GM19468 (cell line): ENCODE data around the gene ZSCAN26.
"Not testable (repeated sequence)": the region's sequence is repeated elsewhere in the genome, so short reads cannot be mapped to it uniquely, and the experiment has no call there.

ENCODE experiments used
- ATAC-seq: cut with Tn5 transposase; IDR thresholded peaks from one replicate; pipeline ENCODE4 v1.9.1; 2021; ENCODE audit warnings: mild to moderate bottlenecking, moderate library complexity, moderate number of reproducible peaks; ENCODE audit not compliant: unreplicated experiment; ENCODE audit errors: extremely low read depth

The ZSCAN26 gene

DNA sequence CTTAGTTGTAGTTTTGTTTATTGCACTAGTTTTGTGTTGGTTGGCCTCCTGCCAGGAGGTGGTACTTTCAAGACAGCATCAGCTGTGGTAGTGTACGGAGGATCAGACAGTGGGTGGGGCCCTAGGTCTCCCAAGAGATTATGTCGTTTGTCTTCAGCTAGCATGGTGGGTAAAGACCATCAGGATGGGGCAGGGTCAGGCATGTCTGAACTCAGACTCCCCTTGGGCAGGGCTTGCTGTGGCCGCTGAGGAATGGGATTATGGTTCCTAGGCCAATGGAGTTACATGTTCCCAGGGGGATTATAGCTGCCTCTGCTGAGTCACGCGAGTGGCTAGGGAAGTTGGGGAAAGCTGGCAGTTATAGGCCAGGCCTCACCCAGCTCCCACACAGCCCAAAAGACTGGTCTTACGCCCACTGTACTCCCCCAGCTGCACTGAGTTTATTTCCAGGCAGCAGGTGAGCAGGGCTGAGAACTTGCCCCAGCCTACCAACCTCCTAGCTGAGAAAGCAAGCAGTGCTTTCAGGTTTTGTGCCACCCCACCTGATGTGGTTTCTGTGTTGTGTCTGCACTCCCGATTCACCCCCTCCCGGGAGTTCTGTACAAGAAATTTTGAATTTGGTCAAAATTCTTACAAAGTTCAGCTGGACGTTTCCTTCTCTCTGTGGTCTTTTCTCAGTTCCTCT lies 44.3 kb downstream of the ZSCAN26 start:
- ATAC-seq, result no peak

DNA sequence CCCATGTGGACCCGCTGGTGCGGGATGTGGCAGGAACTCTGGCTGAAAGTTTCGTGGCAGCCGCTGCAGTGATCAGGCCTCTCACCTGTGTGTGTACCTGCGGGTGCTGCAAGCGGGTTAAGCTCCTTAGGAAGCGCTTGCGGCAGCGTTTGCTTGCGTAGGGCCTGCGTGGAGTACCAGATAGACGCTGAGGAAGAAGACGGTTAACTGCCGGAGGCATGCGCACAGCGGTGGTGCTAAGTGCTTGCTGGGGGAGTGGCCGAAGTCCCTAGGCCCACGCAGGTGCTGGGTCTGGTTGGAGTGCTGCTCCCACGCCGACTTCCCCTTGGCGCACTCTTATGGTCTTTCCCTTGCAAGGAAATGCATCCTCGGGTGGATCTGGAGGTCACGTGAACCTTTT lies 46.0 kb downstream of the ZSCAN26 start:
- no peak for ATAC-seq

DNA sequence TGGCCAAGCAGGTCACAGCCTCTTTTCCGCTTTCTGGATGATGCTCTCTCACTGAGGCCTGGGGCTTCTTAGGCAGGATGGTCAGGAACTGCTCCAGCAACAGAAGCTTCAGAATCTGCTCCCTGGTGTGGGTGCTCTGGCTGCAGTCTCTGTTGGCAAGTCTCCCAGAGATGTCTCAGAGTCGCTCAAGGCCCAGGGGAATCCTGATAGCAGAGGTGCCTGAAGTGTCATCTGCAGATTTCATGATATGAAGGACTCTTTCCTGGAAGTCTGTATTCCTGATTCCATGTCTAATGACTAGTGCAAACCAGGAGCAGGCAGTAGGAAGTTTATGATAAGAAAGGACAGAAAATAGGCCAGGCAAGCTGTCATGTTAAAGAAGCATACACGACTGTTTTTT lies 48.7 kb downstream of the ZSCAN26 start:
- no peak for ATAC-seq

DNA sequence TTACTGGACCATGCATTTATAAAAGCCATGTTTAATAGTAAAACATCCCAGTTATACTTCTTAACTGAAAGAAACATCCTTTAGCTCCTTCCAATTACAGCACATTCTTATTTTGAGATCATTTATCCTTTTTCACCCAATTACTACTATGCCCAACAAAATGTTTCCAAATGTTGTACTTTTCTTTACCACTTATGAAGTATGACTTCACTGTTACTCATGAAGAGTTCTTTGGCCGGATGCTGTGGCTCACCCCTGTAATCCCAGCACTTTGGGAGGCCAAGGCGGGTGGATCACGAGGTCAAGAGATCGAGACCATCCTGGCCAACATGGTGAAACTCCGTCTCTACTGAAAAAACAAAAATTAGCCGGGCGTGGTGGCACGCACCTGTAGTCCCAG lies 50.9 kb downstream of the ZSCAN26 start:
- not testable (repeated sequence) for ATAC-seq

DNA sequence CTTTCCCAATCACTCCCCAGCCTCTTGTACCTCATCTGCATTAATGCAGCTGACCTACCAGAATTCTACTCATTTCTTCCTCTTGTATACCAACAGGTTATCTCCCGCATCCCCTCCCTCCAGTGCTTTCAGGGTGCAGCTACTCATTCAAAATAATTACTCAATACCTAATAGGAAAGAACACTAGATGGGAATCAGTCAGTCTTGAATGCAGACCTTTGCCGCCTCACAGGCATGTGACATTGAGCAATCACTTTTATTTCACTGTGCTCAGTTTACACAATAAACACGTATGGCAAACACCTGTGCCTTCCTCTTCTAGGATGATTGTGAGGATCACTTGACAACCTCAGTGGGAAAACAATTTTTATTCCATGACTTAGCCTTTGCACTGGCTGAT lies 55.7 kb downstream of the ZSCAN26 start:
- no peak for ATAC-seq

DNA sequence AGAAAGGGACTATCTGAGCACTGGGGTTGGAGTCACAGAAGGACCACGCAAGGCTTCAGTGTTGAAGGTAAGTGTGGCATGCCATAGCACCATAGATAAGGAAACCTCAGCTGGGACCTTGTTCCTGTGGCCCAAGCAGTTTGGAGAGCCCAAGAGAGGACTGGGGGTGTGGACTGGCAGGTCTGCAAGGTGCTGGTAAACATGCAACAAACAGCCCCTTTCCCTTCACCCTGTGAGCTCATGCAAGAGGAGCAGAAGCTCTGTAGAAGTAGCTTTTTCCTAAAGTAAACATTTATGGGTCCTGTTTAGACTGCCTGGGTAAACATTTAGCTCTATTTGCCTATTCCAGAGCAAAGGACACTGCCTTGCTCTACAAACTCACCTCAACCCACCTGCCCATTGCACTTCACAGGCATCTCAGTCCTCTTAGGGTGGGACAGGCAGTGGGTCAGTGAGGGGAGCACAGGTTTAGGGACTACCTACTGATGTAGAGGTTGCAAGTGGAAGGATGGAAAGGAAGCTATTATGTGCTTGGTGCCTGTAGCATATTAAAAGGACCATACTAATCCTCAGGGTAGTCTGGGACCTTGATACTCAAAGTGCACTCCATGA lies 57.0 kb downstream of the ZSCAN26 start:
- ATAC-seq, result no peak

DNA sequence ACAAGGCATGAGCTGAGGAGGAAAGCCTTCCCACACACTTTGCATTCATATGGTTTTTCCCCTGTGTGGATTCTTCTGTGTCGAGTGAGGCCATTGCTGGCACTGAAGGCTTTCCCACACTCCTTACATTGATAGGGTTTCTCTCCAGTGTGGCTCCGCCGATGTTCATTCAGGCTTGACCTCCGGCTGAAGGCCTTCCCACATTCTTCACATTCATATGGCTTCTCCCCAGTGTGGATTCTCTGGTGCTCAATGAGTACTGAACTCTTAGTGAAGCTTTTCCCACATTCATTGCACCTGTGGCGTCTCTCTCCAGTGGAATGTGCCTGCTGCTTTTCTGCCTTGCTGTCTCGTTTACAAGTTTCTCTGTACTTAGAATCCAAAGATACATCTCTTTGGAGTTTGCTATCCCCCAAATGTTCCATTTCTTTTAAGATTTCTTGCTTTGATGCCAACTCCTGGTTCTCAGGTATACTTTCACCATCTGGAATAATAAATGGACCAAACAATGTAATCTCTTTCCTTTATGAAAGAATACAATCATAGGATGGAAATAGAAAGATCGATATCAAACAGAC lies 59.5 kb downstream of the ZSCAN26 start:
- no peak for ATAC-seq
